ENCODE results near the gene DBNDD2. TPM values are rescaled to one million over a fixed set of nuclear protein-coding genes. Genes with fewer than 3 reads are reported as not detected.

DBNDD2 gene, protein sequence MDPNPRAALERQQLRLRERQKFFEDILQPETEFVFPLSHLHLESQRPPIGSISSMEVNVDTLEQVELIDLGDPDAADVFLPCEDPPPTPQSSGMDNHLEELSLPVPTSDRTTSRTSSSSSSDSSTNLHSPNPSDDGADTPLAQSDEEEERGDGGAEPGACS
- 21.7 to 26.4 TPM (median 23.8 TPM) in 5 replicates for total RNA-seq (2022; extraction: Qiagen RNA extraction)

DNA sequence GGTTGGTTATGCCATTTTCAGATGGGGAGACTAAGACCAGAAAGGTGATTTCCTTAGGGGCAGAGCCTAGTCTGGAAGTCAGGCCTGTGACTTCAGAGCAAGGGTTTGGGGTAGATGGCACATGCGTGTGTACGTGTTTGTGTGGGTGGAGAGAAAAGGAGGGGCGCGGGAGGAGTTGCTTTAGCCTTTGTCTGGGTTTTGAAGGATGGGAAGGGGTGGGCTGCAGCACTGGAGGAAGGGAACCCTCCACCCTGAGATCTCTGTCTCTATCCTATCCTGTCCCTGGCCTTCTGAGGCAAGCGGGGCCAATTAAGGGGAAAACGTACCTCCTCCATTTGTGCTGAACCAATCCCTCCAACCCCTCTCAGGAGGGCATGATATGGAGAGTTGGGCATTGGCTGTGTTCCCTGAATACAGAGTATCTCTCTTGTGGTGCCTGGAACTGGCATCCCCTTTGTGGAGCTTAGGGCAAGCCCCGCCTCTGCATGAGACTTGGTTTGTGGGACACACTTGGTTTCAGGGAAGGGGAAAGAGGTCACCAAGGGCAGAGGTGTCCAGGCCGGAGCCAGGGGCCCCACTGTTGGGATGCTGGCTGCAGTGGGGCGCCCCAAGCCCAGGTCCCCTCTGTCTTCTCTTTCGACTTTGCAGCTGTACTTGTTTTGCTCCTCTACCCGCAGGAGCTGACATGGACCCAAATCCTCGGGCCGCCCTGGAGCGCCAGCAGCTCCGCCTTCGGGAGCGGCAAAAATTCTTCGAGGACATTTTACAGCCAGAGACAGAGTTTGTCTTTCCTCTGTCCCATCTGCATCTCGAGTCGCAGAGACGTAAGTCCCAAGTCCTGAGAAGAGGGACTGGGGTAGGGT is at the start of gene DBNDD2:
TSS of gene DBNDD2 (plus strand) at position 507 of the 863 bp plus-strand sequence. CDS start at position 686, 179 bp downstream.

DNA sequence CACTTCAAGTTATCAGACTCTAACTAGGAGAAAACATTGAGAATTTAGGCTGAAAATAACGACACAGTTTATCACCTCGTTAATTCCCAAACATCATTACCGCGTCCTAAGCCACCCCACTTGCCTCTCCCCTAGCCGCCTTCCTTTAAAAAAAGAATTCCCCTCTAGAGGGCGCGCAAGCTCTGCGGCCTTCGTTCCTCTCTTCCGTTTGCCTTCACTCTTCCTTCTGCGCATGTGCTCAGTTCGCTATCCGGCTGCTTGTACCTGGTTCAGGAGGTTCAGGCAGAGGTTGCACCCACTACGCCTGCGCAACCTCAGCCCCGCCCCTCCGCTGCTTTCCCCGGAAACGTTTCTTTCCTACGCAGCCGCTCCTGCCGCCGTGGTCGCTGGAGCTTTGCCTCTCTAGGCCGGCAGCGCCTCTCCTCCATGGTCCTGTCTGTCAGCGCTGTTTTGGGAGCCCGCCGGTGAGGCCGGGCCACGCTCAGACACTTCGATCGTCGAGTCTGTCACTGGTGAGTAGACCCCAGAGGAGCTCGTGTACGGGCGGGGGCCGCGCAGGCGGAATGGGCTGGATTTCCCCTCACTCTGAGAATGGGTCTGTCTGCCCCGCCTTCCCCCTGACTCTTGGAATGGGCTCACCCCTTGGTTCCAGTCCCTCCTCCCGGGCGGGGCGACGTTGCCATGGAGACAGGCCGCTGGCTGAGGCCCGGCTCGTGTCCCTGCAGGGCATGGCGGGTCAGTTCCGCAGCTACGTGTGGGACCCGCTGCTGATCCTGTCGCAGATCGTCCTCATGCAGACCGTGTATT is 45.1 kb upstream of the DBNDD2 start, which contains the start of gene SYS1:
TSS of gene SYS1 (plus strand) at position 353 of the 807 bp plus-strand sequence. CDS start at position 729, 376 bp downstream.

DNA sequence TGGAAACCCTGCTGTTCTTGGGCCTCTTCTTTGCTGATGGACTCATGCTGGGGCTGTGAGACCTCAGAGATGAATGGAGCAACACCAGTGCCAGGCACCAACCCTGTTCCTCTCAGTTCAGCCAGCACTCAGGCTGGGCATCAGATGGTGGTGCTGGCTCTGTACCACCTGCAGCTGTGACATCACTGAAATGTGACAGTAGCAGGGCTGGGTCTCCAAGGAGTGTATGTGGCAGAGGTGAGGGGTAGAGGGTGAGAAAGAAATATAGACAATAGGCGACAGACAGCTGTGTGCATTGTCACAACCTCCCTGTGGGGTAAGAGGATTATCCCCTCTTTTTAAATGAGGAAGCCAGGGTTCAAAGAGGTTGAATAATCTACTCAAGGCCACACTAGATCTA is 29.9 kb upstream of the DBNDD2 start, which contains the start of gene TP53TG5:
TSS of gene TP53TG5 (minus strand) at position 135 of the 400 bp plus-strand sequence. CDS start at position 46, 89 bp downstream.

DNA sequence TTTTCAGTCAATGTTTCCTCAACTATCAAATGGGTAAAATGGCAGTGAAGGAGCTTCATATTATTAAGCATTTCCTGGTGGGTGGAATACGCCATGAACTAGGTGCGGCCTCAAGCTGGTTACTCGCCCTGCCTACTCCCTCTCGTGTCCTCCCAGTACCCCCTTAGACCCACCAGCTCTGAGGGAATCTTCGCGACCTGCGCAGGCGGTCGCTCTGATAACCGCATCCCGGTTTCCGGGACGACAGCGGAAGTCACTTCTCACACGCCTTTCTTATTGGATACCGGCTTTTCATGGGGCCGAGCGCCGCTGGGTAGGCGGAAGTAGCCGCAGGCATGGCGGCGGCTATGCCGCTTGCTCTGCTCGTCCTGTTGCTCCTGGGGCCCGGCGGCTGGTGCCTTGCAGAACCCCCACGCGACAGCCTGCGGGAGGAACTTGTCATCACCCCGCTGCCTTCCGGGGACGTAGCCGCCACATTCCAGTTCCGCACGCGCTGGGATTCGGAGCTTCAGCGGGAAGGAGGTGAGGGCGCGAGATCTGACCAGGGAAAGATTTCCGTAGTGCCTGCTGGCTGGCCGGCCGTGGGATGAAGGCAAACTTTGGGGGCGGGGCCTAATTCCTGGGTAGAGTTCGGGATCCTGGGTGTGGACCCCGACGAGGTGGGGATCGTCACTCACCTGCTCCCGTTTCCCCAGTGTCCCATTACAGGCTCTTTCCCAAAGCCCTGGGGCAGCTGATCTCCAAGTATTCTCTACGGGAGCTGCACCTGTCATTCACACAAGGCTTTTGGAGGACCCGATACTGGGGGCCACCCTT is 7.9 kb downstream of the DBNDD2 start, which contains the start of gene PIGT:
TSS of gene PIGT (plus strand) at position 320 of the 816 bp plus-strand sequence. CDS start at position 336, 16 bp downstream.

Other genes with a start within 250 kb of the DBNDD2 start
- gene PI3, start 233.4 kb upstream of the DBNDD2 start, total RNA-seq (2022; extraction: Qiagen RNA extraction), result 1.9 to 4.3 TPM (median 2.3 TPM) in 5 replicates
- 0.05 TPM in 1 of 5 replicates, not detected in the others for gene SEMG1, start 201.3 kb upstream of the DBNDD2 start, total RNA-seq (2022; extraction: Qiagen RNA extraction)
- gene SEMG2, start 186.9 kb upstream of the DBNDD2 start, total RNA-seq (2022; extraction: Qiagen RNA extraction), result not detected in 5 replicates
- gene SLPI, start 153.7 kb upstream of the DBNDD2 start, total RNA-seq (2022; extraction: Qiagen RNA extraction), result 7.6 to 12.8 TPM (median 11.3 TPM) in 5 replicates
- gene RBPJL, start 101.4 kb upstream of the DBNDD2 start, total RNA-seq (2022; extraction: Qiagen RNA extraction), result not detected in 5 replicates
- gene MATN4, start 100.0 kb upstream of the DBNDD2 start, total RNA-seq (2022; extraction: Qiagen RNA extraction), result 0.03 to 0.14 TPM (median 0.07 TPM) in 5 replicates
- 88.5 to 111 TPM (median 102 TPM) in 5 replicates for gene SDC4, start 59.9 kb upstream of the DBNDD2 start, total RNA-seq (2022; extraction: Qiagen RNA extraction)
- 22.2 to 30.5 TPM (median 28.6 TPM) in 5 replicates for gene SYS1, start 45.1 kb upstream of the DBNDD2 start, total RNA-seq (2022; extraction: Qiagen RNA extraction)
- not detected in 5 replicates for gene TP53TG5, start 30.0 kb upstream of the DBNDD2 start, total RNA-seq (2022; extraction: Qiagen RNA extraction)
- 82.5 to 106 TPM (median 104 TPM) in 5 replicates for gene PIGT, start 7.9 kb downstream of the DBNDD2 start, total RNA-seq (2022; extraction: Qiagen RNA extraction)
- 0.18 TPM in 1 of 5 replicates, not detected in the others for gene WFDC2, start 61.5 kb downstream of the DBNDD2 start, total RNA-seq (2022; extraction: Qiagen RNA extraction)
- gene SPINT3, start 107.3 kb downstream of the DBNDD2 start, total RNA-seq (2022; extraction: Qiagen RNA extraction), result not detected in 5 replicates
- gene WFDC6, start 131.2 kb downstream of the DBNDD2 start, total RNA-seq (2022; extraction: Qiagen RNA extraction), result not detected in 5 replicates
- gene EPPIN, start 139.1 kb downstream of the DBNDD2 start, total RNA-seq (2022; extraction: Qiagen RNA extraction), result not detected in 5 replicates
- not detected in 5 replicates for gene WFDC8, start 171.0 kb downstream of the DBNDD2 start, total RNA-seq (2022; extraction: Qiagen RNA extraction)
- not detected in 5 replicates for gene WFDC10A, start 221.4 kb downstream of the DBNDD2 start, total RNA-seq (2022; extraction: Qiagen RNA extraction)
- not detected in 5 replicates for gene WFDC9, start 223.0 kb downstream of the DBNDD2 start, total RNA-seq (2022; extraction: Qiagen RNA extraction)

All from A549 treated with dexamethasone at 1 μM for 4 hours (cell line).